ENCODE data around the gene IFITM1. TPM values are rescaled to one million over a fixed set of nuclear protein-coding genes. Genes with fewer than 3 reads are reported as not detected.

IFITM1 gene
- polyA plus RNA-seq, 1 experiment, result 660 TPM

GRCh38 chr11:351411-351810 lies 37.6 kb downstream of the IFITM1 start:
- POLR2A ChIA-PET, result no interaction called here
- H3K27me3 ChIP-seq (ENCODE audit: control insufficient read depth, insufficient read depth, low read length), result no peaks in the 10 kb centered on the region
- CTCF ChIA-PET, result no interaction called here
- no peak overlapping the region for H3K4me3 ChIP-seq (ENCODE audit: low read depth, low read length)
- H3K36me3 ChIP-seq (ENCODE audit: control insufficient read depth, insufficient read depth, low read length), result no peaks in the 10 kb centered on the region
- TF ChIP-seq CTCF (IDR thresholded peaks at IDR 0.05; ENCODE audit: insufficient read depth, low read depth, low read length), result no peak
- DNase-seq (ENCODE audit: low read depth), result no peak

GRCh38 chr11:352456-353031 lies 38.7 kb downstream of the IFITM1 start:
- ChIA-PET CTCF (interaction anchor here (0.6 to 1.8 kb wide), 4 partner anchors 13 to 36 kb away, joined by 3 to 10 read pairs (median 4); no protein-coding TSS in a partner anchor), POLR2A (no interaction called here)
- no peak for TF ChIP-seq CTCF (IDR thresholded peaks at IDR 0.05; ENCODE audit: insufficient read depth, low read depth, low read length)
- DNase-seq (ENCODE audit: low read depth), result no peak
- no peak overlapping the region for H3K4me3 ChIP-seq (ENCODE audit: low read depth, low read length)
- no peaks in the 10 kb centered on the region for H3K27me3 ChIP-seq (ENCODE audit: control insufficient read depth, insufficient read depth, low read length)
- no peaks in the 10 kb centered on the region for H3K36me3 ChIP-seq (ENCODE audit: control insufficient read depth, insufficient read depth, low read length)

- no peak overlapping the region for H3K4me3 ChIP-seq (ENCODE audit: low read depth, low read length)
- CTCF ChIA-PET, result interaction anchor here (1.0 to 3.7 kb wide), 5 partner anchors 13 to 48 kb away, joined by 3 to 30 read pairs (median 5); no protein-coding TSS in a partner anchor
- POLR2A ChIA-PET, result no interaction called here
- no peak for TF ChIP-seq CTCF (IDR thresholded peaks at IDR 0.05; ENCODE audit: insufficient read depth, low read depth, low read length)
- no peaks in the 10 kb centered on the region for H3K36me3 ChIP-seq (ENCODE audit: control insufficient read depth, insufficient read depth, low read length)
- peak; percentile 62 for DNase-seq (ENCODE audit: low read depth)
- H3K27me3 ChIP-seq (ENCODE audit: control insufficient read depth, insufficient read depth, low read length), result no peaks in the 10 kb centered on the region
Observed at GRCh38 chr11:353179-353873, 39.5 kb downstream of the IFITM1 start.

- ChIA-PET CTCF (interaction anchor here (0.7 to 3.7 kb wide), 6 partner anchors 33 to 51 kb away, joined by 3 to 30 read pairs (median 4); partner anchors contain the start of gene IFITM3), POLR2A (interaction anchor here (0.5 to 0.9 kb wide), 6 partner anchors 38 to 384 kb away, joined by 3 to 17 read pairs (median 6); no protein-coding TSS in a partner anchor)
- H3K4me3 ChIP-seq (ENCODE audit: low read depth, low read length), result peak overlapping the region; percentile 32
- peak; percentile 76 for DNase-seq (ENCODE audit: low read depth)
- no peak for TF ChIP-seq CTCF (IDR thresholded peaks at IDR 0.05; ENCODE audit: insufficient read depth, low read depth, low read length)
- no peaks in the 10 kb centered on the region for H3K36me3 ChIP-seq (ENCODE audit: control insufficient read depth, insufficient read depth, low read length)
- H3K27me3 ChIP-seq (ENCODE audit: control insufficient read depth, insufficient read depth, low read length), result no peaks in the 10 kb centered on the region; the same call in 1 of the 2 replicates
Observed at GRCh38 chr11:355581-356458, 42.0 kb downstream of the IFITM1 start.

Measured in BJ (cell line).